HG02943 (cell line): ENCODE measurements around the gene RFX5.
"Not testable (repeated sequence)": the region's sequence is repeated elsewhere in the genome, so short reads cannot be mapped to it uniquely, and the experiment has no call there.

Experiments used
- ATAC-seq: cut with Tn5 transposase; IDR thresholded peaks from one replicate; pipeline ENCODE4 v1.9.1; 2021; ENCODE audit warnings: mild to moderate bottlenecking, low read depth, moderate library complexity; ENCODE audit not compliant: unreplicated experiment

Gene RFX5

DNA sequence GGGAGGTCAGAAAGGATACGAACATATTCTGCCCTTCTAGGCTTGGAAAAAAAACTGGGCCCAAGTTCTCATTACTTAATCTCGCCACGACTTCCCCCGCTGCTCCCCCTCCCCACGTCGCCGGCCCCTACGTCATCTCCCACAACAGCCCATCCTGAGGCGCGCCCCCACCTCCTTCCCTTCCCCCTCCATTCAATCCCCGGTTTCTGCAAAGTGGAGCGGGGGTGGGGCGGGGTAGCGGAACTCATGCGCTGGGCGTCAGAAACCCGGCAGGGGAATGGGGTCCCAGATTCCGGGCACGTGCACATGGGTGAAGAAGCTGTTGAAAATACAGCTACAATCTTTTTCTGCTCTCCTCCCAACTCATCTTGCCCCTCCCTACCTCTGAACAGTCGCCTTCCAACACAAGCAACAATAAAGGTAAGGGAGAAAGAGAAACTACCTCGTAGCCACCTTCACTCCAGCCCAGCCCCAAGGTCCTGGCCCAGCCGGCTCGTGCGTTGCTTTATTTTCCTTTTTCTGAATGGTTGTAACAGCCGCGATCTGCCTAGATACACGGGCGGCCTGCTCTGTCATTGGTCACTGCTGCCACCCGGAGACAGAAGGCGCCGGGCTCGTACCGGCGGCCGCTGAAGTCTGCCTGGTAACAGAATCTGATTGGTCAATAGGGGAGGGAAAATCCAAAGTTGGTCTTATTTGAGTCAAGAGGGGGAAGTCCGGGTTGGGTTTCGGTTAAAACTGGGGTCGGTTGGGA, at the start of gene RFX5:
RFX5 (minus strand) TSS at position 484 of the 754 bp plus-strand sequence. CDS start 932 bp downstream, outside the sequence.
- ATAC-seq, result peak; percentile 94

DNA sequence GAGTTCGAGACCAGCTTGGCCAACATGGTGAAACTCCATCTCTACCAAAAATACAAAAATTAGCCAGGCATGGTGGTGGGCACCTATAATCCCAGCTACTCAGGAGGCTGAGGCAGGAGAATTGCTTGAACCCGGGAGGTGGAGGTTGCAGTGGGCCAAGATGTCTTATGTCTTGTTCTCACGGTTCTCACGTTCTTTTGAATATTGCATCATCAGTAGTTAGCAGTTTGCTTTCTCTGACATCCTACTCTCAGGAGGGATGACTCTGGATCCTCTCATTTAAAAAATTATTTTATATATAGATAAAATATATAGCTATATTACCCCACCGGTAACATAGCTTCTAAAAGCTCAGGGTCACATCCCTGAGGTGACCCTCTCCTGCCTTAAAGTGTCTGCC, 49.2 kb upstream of the RFX5 start:
- ATAC-seq, result not testable (repeated sequence)

DNA sequence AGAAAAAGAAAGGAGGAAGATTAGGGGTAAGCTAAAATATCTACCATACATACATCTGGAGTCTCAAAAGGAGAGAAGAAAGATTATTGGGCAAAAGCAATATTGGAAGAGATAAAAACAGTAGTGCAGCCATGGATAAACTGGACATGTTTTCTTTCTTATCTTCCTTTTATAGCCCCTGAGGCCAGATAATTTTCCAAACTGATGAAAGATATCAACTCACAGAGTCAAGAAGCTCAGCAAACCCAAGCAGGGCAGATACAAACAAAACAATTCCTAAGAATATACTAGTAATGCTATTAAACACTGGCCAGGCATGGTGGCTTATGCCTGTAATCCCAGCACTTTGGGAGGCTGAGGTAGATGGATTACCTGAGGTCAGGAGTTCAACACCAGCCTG, 46.5 kb upstream of the RFX5 start:
- ATAC-seq, result no peak

DNA sequence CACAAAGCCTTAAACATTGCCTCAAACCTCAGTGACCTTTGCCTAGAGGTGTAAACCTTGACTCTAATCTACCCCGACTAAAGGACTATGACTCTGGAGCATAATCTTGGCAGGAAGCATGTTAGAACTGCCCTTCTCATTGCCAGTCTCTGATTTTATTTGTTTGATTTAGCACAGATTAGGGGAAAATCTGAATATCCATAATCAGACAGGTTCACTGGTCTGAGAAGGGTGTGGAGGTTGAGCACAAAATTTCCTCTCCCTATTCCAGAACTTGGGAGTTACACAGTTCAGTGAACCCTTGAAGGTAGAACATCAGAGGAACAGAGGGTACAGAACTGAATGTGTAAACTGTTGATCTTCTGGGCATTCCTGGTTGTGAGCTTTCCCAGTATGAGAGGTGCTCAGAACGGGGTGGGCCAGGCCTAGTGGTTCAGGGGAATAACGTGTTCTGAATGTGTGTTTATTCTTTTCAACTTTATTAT, 44.1 kb upstream of the RFX5 start:
- no peak for ATAC-seq

DNA sequence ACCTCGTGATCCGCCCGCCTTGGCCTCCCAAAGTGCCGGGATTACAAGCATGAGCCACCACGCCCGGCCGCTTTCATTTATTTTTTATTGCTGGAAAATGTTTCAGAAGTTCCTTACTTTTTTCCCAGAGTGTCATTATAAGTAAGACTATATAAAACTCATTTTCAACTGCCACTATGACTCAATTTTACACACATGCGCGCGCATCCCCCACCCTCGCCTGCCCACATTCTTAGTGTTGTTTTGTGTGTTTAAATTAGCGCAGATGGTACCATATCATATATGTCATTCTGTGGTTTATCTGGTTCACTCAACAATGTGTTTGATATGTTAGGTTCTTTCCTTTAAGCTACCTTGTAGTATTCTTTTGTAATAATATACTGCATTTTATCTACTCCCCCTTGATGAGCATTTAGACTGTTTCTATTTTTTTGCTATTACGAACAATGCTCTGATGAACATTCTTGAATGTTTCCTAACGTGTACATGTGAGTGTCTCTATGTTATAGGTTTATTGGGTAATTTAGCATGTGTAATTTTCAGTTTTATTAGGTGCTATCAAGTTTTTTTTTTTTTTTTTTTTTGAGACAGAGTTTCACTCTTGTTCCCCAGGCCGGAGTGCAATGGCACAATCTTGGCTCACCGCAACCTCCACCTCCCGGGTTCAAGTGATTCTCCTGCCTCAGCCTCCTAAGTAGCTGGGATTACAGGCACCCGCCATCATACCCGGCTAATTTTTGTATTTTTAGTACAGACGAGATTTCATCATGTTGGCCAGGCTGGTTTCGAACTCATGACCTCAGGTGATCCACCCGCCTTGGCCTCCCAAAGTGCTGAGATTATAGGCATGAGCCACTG, 43.4 kb upstream of the RFX5 start:
- not testable (repeated sequence) for ATAC-seq

DNA sequence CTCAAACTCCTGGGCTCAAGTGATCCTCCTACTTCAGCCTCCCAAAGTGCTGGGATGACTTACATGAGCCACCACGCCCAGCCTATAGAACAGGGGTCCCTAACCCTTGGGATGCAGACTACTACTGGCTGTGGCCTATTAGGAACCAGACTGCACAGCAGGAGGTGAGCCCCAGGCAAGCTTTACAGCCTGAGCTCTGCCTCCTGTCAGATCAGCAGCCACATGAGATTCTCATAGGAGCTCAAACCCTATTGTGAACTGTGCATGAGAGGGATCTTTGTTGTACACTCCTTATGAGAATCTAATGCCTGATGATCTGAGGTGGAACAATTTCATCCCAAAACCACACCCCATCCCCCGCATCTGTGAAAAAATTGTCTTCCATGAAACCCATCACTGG, 39.0 kb upstream of the RFX5 start:
- ATAC-seq, result no peak

DNA sequence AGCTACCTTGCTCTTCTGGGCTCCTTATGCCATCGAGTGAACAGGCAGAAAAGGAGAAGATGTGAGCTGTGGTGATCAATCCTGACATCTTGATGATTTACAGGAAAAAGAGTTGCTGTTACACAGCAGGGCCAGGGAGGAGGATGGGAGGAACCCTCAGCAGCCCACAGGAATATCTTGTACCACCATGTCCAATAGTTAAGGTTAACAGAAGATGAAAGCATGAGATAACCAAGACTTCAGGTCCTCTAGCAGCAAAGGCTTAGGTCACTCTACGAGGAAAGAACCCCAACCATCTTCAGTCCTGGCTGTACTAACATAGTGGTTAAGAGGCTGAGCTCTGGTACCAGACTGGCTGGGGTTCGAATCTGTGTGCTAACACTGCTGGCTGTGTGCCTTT, 37.5 kb upstream of the RFX5 start:
- no peak for ATAC-seq

DNA sequence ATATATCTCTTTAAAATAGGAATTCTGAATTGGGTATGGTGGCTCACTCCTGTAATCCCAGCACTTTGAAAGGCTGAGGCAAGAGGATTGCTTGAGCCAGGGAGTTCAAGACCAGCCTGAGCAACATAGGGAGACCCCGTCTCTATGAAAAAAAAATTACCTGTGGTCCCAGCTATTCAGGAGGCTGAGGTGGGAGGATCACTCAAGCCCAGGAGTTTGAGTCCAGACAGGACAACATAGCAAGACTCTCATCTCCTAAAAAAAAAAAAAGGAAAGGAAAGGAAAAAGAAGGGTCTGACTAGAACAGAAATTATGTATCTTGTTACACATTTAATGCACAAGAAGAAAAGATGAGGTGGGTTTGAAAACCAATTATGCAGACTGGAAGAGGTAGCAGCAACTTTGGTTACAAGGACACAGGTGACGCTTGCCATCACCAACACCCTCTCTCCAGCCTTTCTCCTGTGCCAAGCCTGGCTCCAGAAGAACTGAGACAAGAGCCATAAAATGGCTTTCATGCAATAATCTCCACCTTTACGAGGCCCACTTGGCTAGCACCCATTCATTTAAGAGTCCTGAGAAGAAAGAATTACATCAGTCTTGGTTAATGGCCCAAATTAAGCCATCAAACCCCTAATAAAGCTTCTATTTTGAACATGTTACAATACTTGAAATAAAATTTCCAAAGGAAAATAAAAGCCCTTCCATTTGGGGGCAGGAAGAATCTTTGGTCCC, 30.3 kb upstream of the RFX5 start:
- ATAC-seq, result no peak

DNA sequence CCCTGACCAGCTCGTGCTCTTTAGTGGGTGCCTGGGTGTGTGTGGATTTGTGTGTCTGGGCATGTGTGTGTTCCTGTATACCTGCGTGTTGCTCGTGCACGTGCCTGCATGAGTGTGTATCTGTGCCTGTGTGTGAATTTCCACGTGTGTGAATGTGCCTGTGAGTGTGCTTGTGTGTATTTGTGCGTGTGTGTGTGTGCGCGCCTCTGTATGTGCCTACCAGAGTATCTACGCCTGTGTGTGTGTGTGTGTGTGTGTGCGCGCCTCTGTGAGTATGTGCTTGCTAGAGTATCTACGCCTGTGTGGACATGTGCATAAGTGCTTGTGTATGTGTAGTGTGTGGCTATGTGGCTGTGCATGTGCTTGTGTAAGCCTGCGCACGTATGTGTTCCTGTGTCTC, 26.1 kb upstream of the RFX5 start:
- no peak for ATAC-seq

DNA sequence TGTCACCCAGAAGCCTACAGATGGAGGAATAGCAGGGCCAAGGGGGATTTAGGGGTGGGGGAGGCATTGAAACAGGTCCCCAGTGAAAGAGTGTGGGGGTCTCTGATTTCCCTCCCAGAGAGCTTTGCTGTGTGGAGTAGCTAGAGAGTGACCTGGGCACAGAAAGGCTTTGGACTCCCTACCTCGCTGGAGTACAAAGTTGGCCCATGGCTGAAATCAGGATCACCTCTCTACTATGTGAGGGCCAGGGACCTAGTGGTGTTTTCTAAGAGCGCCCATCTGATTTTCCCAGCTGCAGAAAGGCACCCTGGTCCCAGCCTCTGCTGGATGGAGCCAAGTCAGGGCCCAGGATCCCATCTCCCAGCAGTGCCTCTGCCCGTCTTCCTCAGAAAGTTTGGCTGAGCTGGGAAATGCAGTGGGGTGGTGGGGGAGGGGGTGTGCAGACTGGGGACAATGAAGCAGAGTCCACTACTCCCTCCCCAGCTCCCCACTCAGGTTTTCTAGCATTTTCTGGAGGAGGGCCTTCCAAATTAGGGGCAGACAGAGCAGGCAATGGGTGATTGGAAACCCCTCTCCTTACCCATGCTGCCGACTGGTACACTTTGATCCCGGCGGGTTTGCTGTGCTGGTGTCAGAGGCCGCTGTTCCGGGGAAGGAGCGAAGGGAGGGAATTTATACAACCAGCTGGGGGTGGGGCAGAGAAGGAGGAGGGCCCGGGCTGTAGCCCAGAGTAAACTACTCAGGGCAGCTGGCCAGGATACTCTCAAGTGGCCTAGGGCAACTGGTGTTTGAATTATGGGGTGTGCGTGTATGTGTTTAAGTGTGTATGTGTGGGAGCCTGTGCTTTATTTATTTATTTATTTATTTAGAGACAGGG, 25.2 kb upstream of the RFX5 start, which contains the start of gene SELENBP1:
SELENBP1 (minus strand) TSS at position 648 of the 877 bp plus-strand sequence; CDS start at position 584, 64 bp downstream.
- ATAC-seq, result no peak

DNA sequence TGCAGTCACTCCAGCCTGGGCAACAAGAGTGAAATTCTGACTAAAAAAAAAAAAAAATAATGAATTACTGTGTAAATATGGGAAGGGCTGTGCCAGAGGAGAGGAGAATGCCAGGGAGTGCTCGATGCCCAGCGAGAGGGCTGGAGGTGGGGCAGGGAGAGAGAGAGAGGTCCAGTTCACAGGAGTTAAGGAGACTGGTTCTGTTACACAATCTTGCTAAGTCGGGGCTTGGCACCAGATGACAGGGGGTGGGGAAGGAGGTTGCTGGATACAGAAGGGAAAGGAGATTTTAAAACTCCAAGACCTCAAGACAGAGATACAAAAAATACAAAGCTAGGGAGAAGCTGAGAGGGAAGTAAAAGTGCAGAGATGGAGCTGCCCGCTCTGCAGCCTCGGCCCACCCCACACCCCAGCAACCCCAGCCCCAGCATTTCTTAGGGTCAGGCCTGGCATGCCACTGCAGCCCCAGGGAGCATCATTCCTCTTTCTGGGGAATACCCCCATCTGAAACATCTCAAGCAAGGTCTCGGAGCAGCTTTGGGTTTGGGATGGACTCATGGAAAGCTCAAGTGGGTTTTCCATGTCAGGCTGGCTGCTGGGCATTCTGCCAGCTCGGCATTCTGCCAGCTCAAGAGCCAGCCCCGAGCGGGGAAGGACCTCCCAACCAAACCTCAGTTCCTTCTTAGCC, 24.5 kb upstream of the RFX5 start:
- ATAC-seq, result no peak

DNA sequence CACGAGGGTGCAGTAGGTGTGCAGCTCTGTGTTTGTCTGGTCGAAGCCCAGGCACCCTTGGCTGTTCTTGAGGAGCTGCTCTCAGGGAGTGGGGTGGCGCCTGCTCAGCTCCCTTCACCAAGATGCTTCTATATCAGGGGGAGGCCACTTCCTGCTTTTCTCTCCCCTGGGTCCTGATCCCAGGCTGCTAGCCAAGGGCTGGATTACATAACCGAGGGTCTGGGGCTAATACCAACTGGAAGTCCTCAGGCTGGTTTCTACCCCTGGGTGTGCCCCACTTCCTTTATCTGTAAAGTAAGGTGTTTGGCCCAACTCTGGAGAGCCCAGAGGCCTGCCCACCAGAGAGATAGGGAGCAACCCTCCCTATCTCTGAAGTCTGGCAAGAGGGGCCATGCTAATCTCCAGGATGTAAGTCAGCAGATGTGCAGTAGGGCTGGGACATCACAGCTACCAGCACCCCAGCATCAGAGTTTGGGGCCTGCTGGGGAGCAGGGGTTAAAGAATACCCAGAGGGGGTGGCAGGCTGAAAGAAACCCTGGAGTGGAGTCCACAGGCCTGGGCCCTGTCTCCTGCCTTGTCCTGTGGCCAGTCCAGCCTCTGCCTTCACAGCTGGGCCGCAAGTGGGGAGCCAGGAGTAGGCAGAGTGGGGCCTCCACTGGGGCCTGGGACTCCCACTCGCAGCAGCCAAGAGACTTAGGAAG, 23.3 kb upstream of the RFX5 start:
- ATAC-seq, result no peak

DNA sequence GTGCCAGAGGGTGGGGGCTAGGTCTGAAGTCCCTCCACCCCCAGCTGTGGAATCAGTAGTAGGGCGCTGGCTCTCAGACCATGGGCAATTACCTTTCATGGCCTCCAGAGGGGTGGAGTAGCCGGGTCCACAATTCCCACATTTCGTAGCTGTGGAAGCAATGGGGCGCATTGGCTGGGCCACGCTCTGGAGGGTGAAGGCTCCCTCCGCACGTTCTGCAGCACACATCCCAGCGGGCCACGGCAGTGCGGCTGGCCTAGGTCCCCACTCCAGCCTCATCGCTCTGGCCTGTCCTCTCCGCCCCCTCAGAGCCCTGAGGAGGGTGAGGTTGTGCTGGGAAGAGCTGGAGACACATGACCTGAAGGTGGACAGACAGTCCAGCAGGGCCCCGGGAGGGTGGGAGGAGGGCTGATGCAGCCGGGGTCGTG, 22.6 kb upstream of the RFX5 start:
- ATAC-seq, result no peak

DNA sequence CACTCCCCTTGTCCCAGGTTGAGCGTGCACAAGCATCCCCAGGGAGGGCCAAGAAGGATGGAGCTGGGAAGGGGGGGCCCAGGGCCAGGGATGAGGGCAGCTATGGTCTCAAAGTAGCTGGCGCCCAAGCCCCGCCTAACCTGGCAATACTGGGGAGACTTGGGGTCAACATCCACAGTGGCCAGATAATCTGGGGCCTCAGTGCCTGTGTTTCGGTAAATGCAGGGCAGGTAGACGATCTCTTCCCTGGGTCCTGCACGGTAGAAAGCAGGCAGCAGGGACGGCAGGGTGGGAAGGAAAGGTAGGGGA, 22.2 kb upstream of the RFX5 start:
- ATAC-seq, result no peak

DNA sequence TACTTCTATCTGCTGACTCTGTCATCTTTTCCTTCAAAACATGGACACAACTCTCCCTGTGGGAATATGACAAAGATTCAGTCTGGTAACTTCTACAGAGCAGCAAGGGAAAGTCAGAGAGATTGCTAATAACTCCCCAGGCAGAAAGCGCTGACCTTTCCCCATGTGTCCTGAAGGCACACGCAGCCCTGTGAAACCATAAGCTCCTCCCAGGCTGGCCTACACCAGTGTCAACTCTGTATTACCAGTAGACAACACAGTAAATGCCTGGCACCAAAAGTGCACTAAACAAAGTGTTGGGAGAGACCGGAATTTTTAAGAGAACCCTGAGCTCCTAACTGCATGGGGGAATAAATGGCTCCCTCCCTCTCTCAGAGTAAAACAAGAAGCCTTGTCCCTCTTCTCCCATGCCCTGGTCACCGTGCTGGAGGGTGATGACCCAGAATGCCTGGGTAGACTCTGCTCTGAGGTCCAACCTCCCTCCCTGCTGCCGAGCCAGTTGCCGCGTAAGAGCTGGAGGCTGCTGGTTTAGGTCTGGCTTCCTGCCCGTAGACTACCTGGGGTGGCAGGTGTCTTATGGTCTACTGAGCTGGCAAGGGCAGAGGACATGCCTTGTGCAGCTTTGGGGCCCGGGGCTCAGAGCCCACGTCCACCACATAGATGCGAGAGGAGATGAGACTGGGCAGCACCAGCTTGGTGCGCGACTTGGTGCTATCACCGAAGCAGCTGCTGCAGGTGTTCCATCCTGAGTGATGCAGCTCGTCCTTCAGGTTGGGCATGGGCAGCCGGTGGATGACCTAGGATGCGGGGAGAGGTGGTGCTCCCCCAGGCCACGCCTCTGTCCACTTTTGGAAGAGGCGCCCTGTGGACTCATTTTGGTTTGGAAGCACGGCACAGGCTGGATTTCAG, 21.6 kb upstream of the RFX5 start:
- ATAC-seq, result no peak

DNA sequence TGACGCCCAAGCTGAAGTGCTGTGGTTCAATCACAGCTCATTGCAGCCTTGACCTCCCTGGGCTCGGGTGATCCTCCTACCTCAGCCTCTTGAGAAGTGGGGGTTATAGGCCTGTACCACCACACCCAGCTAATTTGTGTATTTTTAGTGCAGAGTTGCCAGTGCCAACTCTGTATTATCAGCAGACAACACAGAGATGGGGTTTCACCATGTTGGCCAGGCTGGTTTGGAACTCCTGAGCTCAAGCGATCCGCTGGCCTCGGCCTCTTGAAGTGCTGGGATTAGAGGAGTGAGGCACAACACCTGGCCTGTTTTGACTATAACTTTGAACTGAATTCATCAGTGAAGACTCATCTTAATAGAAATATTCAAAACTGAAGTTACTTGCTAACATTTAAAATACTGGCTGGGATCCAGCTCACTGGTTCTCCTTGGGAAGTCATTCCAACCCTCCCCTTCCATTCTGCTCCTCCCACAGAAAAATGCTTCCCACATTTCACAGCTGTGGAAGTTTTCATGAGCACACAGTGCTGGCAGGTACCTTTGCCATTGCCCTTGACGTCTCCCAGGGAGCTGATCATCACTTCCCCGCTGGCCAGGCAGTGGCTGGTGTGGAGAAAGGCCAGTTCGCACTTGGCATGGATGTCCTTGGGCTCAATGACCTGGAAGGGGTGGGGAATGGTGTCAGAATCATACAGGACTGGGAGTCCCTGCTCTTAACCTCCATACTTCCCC, 20.8 kb upstream of the RFX5 start:
- no peak for ATAC-seq

DNA sequence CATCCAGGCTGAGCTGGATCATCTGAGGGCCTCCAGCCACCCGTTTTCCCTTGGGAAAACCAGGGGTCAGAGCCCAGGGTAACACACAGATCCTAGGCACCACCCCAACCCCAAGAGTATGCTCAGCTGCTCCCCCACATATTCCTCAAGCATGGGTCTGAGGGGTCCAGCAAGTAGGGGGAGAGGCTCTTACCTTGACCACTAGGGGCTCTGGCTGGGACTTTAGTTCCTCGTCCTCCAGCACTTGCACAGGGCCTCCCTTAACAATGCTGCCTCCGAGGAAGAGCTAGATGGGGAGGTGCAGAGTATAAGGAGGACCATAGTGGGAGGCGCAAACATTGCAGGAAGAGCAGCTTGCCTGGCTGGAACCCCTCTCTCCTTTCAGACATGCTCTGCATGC, 17.9 kb upstream of the RFX5 start:
- ATAC-seq, result no peak
